ENCODE data around the gene ELAPOR1. TPM values are rescaled to one million over a fixed set of nuclear protein-coding genes. Genes with fewer than 3 reads are reported as not detected.
A peak's percentile ranks its signal among the peaks of the same experiment; 100 is the strongest.

Gene ELAPOR1
- under 1 TPM in 7 of 9 donors, not detected in 2; 0.11 to 0.83 (median 0.31) TPM for total RNA-seq
- polyA plus RNA-seq = under 1 TPM; 0.04 to 0.11 TPM
- long read RNA-seq, donor 1 = 0 reads
- long read RNA-seq, donor 2 = 0 reads
- long read RNA-seq, donor 3 = 0 reads

DNA sequence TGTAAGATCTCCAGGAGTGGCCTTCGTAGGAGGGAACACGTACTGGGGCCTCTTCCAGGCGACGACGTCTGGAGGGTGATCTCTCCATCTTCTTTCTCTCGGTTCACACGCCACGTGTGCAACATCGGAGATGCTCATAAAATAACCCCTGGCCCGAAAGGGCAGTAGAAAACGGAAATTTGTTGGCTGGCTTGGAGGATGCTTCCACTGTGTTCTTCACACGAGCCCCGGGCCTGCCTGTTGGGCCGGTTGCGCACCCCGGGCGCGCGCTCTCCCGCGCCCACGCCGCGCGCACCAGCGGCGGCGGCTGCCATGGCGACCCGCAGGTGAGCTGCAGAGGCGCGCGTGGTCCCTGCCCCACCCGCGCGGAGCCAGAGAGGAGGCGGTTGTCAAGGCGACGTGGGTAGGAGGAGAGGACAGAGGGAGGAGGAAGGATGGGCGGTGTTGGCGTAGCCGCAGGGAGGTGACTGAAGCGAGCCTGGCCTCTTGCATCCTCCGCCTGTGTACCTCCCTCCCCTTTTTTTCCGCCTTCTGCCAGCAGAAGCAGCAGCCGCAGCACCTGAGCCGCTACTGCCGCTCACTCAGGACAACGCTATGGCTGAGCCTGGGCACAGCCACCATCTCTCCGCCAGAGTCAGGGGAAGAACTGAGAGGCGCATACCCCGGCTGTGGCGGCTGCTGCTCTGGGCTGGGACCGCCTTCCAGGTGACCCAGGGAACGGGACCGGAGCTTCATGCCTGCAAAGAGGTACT is at the start of gene ELAPOR1:
ELAPOR1 (plus strand) TSS at position 526 of the 752 bp plus-strand sequence; CDS start at position 595, 69 bp downstream.
- 1 to 3% (median 1%) methylated on average over 17 to 56 of the region's 56 CpGs for WGBS, 4 donors
- ATAC-seq (peak in 3 of 4 donors; percentile 18 to 69 (median 31)), DNase-seq (peak in 4 of 5 donors; percentile 41 to 74 (median 50))
- H3K9me3 ChIP-seq = no peaks in the 10 kb centered on the region
- TF ChIP-seq, protein P1, sequence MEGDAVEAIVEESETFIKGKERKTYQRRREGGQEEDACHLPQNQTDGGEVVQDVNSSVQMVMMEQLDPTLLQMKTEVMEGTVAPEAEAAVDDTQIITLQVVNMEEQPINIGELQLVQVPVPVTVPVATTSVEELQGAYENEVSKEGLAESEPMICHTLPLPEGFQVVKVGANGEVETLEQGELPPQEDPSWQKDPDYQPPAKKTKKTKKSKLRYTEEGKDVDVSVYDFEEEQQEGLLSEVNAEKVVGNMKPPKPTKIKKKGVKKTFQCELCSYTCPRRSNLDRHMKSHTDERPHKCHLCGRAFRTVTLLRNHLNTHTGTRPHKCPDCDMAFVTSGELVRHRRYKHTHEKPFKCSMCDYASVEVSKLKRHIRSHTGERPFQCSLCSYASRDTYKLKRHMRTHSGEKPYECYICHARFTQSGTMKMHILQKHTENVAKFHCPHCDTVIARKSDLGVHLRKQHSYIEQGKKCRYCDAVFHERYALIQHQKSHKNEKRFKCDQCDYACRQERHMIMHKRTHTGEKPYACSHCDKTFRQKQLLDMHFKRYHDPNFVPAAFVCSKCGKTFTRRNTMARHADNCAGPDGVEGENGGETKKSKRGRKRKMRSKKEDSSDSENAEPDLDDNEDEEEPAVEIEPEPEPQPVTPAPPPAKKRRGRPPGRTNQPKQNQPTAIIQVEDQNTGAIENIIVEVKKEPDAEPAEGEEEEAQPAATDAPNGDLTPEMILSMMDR (IDR thresholded peaks at IDR 0.05) = no peak
- no peak for TF ChIP-seq POLR2A (IDR thresholded peaks at IDR 0.05)
- intact Hi-C loops (cut with DNase I) = loop anchor here in 8 of 10 donors (2.0 to 10.0 kb wide), 12 partner anchors 71 to 289 kb away; partner anchors contain the start of genes CLCC1 (in 7 of the 8), WDR47 (in 2 of the 8) and SARS1 (in 1 of the 8)
- peak within 1 kb of the TSS; percentile 7 to 54 (median 40) for H3K4me3 ChIP-seq
- no peak within 1 kb of the TSS for H3K27ac ChIP-seq
- peaks cover 0 to 44% (median 24%) of the 10 kb centered on the region in 9 donors for H3K27me3 ChIP-seq
- H3K4me1 ChIP-seq = peaks cover 0 to 28% (median 18%) of the 10 kb centered on the region in 12 donors
- H3K36me3 ChIP-seq = no peaks in the 10 kb centered on the region

DNA sequence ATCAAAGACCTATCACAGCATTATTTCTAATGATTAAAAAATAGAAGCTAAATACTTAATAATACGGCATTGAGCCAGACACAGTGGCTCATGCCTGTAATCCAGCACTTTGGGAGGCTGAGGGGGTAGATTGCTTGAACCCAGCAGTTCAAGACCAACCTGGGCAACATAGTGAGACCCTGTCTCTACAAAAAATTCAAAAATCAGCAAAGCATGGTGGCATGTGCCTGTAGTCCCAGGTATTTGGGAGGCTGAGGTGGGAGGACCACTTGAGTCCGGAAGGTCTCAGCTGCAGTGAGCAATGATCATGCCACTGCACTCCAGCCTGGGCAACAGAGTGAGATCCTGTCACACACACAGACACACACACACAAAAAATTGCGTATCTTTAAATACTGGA is 48.8 kb upstream of the ELAPOR1 start:
- no peak overlapping the region for H3K4me3 ChIP-seq
- H3K4me1 ChIP-seq = peaks cover 0 to 11% (median 0%) of the 10 kb centered on the region in 12 donors
- no peaks in the 10 kb centered on the region for H3K9me3 ChIP-seq
- TF ChIP-seq POLR2A (IDR thresholded peaks at IDR 0.05) = no peak
- TF ChIP-seq, protein P1 (IDR thresholded peaks at IDR 0.05) = no peak
- 95 to 98% (median 96%) methylated on average over 3 of the region's 3 CpGs for WGBS, 4 donors
- H3K27me3 ChIP-seq = no peaks in the 10 kb centered on the region
- H3K27ac ChIP-seq = no peak overlapping the region
- ATAC-seq (no peak), DNase-seq (no peak)
- peaks cover 0 to 78% (median 66%) of the 10 kb centered on the region in 9 donors for H3K36me3 ChIP-seq
- intact Hi-C loops (cut with DNase I) = no loop called here

- Histone ChIP-seq H3K4me1 (peaks cover 0 to 9% (median 0%) of the 10 kb centered on the region in 12 donors), H3K27ac (no peak overlapping the region), H3K9me3 (no peaks in the 10 kb centered on the region), H3K27me3 (no peaks in the 10 kb centered on the region), H3K36me3 (peaks cover 0 to 92% (median 66%) of the 10 kb centered on the region in 9 donors), H3K4me3 (no peak overlapping the region)
- TF ChIP-seq POLR2A (IDR thresholded peaks at IDR 0.05) = no peak
- TF ChIP-seq, protein P1 (IDR thresholded peaks at IDR 0.05) = no peak
- ATAC-seq (no peak), DNase-seq (no peak)
- WGBS, 4 donors = 80 to 84% (median 82%) methylated on average over 8 of the region's 8 CpGs
- intact Hi-C loops (cut with DNase I) = no loop called here
Observed at GRCh38 chr1:109067883-109068282, 46.0 kb upstream of the ELAPOR1 start.

- no peaks in the 10 kb centered on the region for H3K9me3 ChIP-seq
- 86 to 94% (median 89%) methylated on average over 1 of the region's 1 CpG for WGBS, 4 donors
- TF ChIP-seq, protein P1 (IDR thresholded peaks at IDR 0.05) = no peak
- no peak for TF ChIP-seq POLR2A (IDR thresholded peaks at IDR 0.05)
- intact Hi-C loops (cut with DNase I) = no loop called here
- DNase-seq (no peak), ATAC-seq (no peak)
- H3K36me3 ChIP-seq = peaks cover 0 to 78% (median 52%) of the 10 kb centered on the region in 9 donors
- H3K4me1 ChIP-seq = peaks cover 0 to 10% (median under 1%) of the 10 kb centered on the region in 12 donors
- H3K4me3 ChIP-seq = no peak overlapping the region
- H3K27me3 ChIP-seq = no peaks in the 10 kb centered on the region
- no peak overlapping the region for H3K27ac ChIP-seq
Observed at GRCh38 chr1:109069294-109069693, 44.6 kb upstream of the ELAPOR1 start.
